ENCODE data around the gene IGF2BP2. TPM values are rescaled to one million over a fixed set of nuclear protein-coding genes. Genes with fewer than 3 reads are reported as not detected.
"Not testable (repeated sequence)": the region's sequence is repeated elsewhere in the genome, so short reads cannot be mapped to it uniquely, and the experiment has no call there.

Gene IGF2BP2
- total and polyA plus RNA-seq, 8 donors: 3.2 to 17.0 (median 6.6) TPM

GRCh38 chr3:185813691-185814215 lies 11.1 kb downstream of the IGF2BP2 start:
- H3K27me3 ChIP-seq: no peaks in the 10 kb centered on the region
- no peak for TF ChIP-seq CTCF (IDR thresholded peaks at IDR 0.05)
- no peaks in the 10 kb centered on the region for H3K36me3 ChIP-seq
- no peaks in the 10 kb centered on the region for H3K9me3 ChIP-seq
- no peak for ATAC-seq
- WGBS, 2 donors: 71 to 74% methylated on average over 4 of the region's 4 CpGs
- H3K27ac ChIP-seq: no peak overlapping the region
- intact Hi-C loops (cut with DNase I): no loop called here
- no peak overlapping the region for H3K4me3 ChIP-seq
- H3K4me1 ChIP-seq: no peaks in the 10 kb centered on the region
- no peak for FAIRE-seq
- DNase-seq: no peak

- H3K36me3 ChIP-seq: no peaks in the 10 kb centered on the region
- H3K27me3 ChIP-seq: no peaks in the 10 kb centered on the region
- FAIRE-seq (no peak), DNase-seq (no peak), ATAC-seq (no peak)
- intact Hi-C loops (cut with DNase I): no loop called here
- H3K4me1 ChIP-seq: no peaks in the 10 kb centered on the region
- H3K4me3 ChIP-seq: no peak overlapping the region
- WGBS, 2 donors: 82 to 83% methylated on average over 2 of the region's 2 CpGs
- H3K9me3 ChIP-seq: no peaks in the 10 kb centered on the region
- no peak overlapping the region for H3K27ac ChIP-seq
- TF ChIP-seq CTCF (IDR thresholded peaks at IDR 0.05): no peak
Observed at GRCh38 chr3:185813205-185813604, 11.6 kb downstream of the IGF2BP2 start.

GRCh38 chr3:185807445-185808068 lies 17.3 kb downstream of the IGF2BP2 start:
- Histone ChIP-seq H3K4me1 (no peaks in the 10 kb centered on the region), H3K27ac (no peak overlapping the region), H3K27me3 (no peaks in the 10 kb centered on the region), H3K4me3 (no peak overlapping the region), H3K36me3 (no peaks in the 10 kb centered on the region), H3K9me3 (no peaks in the 10 kb centered on the region)
- FAIRE-seq (no peak), ATAC-seq (no peak), DNase-seq (no peak)
- WGBS, 2 donors: 88 to 91% methylated on average over 3 of the region's 3 CpGs
- TF ChIP-seq CTCF (IDR thresholded peaks at IDR 0.05): no peak
- intact Hi-C loops (cut with DNase I): no loop called here

- 84 to 87% methylated on average over 6 of the region's 6 CpGs for WGBS, 2 donors
- intact Hi-C loops (cut with DNase I); H3K27ac ChIP-seq; FAIRE-seq; H3K4me3 ChIP-seq; H3K27me3 ChIP-seq; H3K9me3 ChIP-seq; DNase-seq; ATAC-seq; H3K4me1 ChIP-seq; H3K36me3 ChIP-seq: not testable (repeated sequence)
Observed at GRCh38 chr3:185798831-185799110, 26.1 kb downstream of the IGF2BP2 start.

GRCh38 chr3:185797993-185798830 lies 26.6 kb downstream of the IGF2BP2 start:
- H3K9me3 ChIP-seq: no peaks in the 10 kb centered on the region
- no peak for ATAC-seq
- no peak overlapping the region for H3K4me3 ChIP-seq
- H3K27me3 ChIP-seq: no peaks in the 10 kb centered on the region
- intact Hi-C loops (cut with DNase I): no loop called here
- WGBS, 2 donors: 65 to 70% methylated on average over 8 of the region's 8 CpGs
- no peak for TF ChIP-seq CTCF (IDR thresholded peaks at IDR 0.05)
- H3K36me3 ChIP-seq: no peaks in the 10 kb centered on the region
- peaks cover 0 to 8% (median 0%) of the 10 kb centered on the region in 3 donors for H3K4me1 ChIP-seq
- FAIRE-seq: no peak
- no peak for DNase-seq
- no peak overlapping the region for H3K27ac ChIP-seq
